Measurements from ENCODE around the gene NMNAT3.

- TF ChIP-seq ATF3 (IDR thresholded peaks at IDR 0.05) (no peak), JUND (IDR thresholded peaks at IDR 0.05) (no peak), CTCF (IDR thresholded peaks at IDR 0.05; ENCODE audit: low read depth, low read length, missing input control) (no peak), TAF1 (conservative IDR thresholded peaks at IDR 0.05) (no peak), RAD21 (IDR thresholded peaks at IDR 0.05) (no peak)
- TF ChIP-seq, protein P1, sequence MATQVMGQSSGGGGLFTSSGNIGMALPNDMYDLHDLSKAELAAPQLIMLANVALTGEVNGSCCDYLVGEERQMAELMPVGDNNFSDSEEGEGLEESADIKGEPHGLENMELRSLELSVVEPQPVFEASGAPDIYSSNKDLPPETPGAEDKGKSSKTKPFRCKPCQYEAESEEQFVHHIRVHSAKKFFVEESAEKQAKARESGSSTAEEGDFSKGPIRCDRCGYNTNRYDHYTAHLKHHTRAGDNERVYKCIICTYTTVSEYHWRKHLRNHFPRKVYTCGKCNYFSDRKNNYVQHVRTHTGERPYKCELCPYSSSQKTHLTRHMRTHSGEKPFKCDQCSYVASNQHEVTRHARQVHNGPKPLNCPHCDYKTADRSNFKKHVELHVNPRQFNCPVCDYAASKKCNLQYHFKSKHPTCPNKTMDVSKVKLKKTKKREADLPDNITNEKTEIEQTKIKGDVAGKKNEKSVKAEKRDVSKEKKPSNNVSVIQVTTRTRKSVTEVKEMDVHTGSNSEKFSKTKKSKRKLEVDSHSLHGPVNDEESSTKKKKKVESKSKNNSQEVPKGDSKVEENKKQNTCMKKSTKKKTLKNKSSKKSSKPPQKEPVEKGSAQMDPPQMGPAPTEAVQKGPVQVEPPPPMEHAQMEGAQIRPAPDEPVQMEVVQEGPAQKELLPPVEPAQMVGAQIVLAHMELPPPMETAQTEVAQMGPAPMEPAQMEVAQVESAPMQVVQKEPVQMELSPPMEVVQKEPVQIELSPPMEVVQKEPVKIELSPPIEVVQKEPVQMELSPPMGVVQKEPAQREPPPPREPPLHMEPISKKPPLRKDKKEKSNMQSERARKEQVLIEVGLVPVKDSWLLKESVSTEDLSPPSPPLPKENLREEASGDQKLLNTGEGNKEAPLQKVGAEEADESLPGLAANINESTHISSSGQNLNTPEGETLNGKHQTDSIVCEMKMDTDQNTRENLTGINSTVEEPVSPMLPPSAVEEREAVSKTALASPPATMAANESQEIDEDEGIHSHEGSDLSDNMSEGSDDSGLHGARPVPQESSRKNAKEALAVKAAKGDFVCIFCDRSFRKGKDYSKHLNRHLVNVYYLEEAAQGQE (IDR thresholded peaks at IDR 0.05), result no peak
These were observed 8.4 kb upstream of the NMNAT3 start for GRCh38 chr3:139686206-139686605.
